Lower lobe of right lung (tissue), 2 donors: Measurements from ENCODE around the gene SLC28A1. TPM values are rescaled to one million over a fixed set of nuclear protein-coding genes. Genes with fewer than 3 reads are reported as not detected.

Source experiments
- ATAC-seq, 2 donors: fragments of 200-7000 bp; cut with Tn5 transposase; one replicate each; pipeline ENCODE4 v1.9.1; 2020 to 2022; ENCODE audit warnings: mild to moderate bottlenecking in 2 of 2, moderate library complexity in 2 of 2
- DNase-seq: peaks from one replicate; pipeline ENCODE4 v3.0.0-alpha.2; 2020
- H3K27ac ChIP-seq: fragments of 200-600 bp; one replicate; pipeline ENCODE4 v1.8.0; 2022
- H3K27me3 ChIP-seq: fragments of 200-600 bp; one replicate; pipeline ENCODE4 v1.8.0; 2022; ENCODE audit warnings: low read depth
- H3K36me3 ChIP-seq: fragments of 200-600 bp; one replicate; pipeline ENCODE4 v1.8.0; 2022; ENCODE audit warnings: mild to moderate bottlenecking
- H3K4me1 ChIP-seq: fragments of 200-600 bp; one replicate; pipeline ENCODE4 v1.8.0; 2022
- H3K4me3 ChIP-seq: fragments of 200-600 bp; one replicate; pipeline ENCODE4 v1.8.0; 2022; ENCODE audit warnings: mild to moderate bottlenecking
- H3K9me3 ChIP-seq: fragments of 200-600 bp; one replicate; pipeline ENCODE4 v1.8.0; 2022
- CTCF ChIP-seq: fragments of 200-600 bp; IDR thresholded peaks from one replicate; pipeline ENCODE4 v1.8.0; 2022; ENCODE audit warnings: antibody characterized with exemption, mild to moderate bottlenecking
- intact Hi-C: fragments of 100-400 bp; cut with DNase I; formaldehyde crosslinking; loops from one replicate; pipeline ENCODE4 v1.11.0; 2022
- total RNA-seq: library from RNA; stranded (reverse); fragmentation: NEBNext Ultra II Directional; extraction: Animal tissue kit (Norgen Biotek cat#: 25700); gene quantifications from one replicate; pipeline ENCODE4 v1.2.1, GENCODE V29; 2021
- donor health status: DM: no; HTN: yes; CAD: no; lungs with severe emphysema.

Gene SLC28A1
- total RNA-seq, 1 donor from 2014 or later: not detected

GRCh38 chr15:84890670-84891162, 6.3 kb downstream of the SLC28A1 start:
- ATAC-seq: no peak

GRCh38 chr15:84891339-84891738, 6.9 kb downstream of the SLC28A1 start:
- Histone ChIP-seq H3K9me3 (no peaks in the 10 kb centered on the region), H3K4me3 (no peak overlapping the region), H3K27ac (no peak overlapping the region), H3K27me3 (no peaks in the 10 kb centered on the region), H3K36me3 (no peaks in the 10 kb centered on the region), H3K4me1 (no peaks in the 10 kb centered on the region)
- TF ChIP-seq CTCF: no peak
- intact Hi-C loops: no loop called here
- DNase-seq (no peak), ATAC-seq (no peak)

More at GRCh38 chr15:84890670-84891162, 6.3 kb downstream of the SLC28A1 start:
- DNase-seq: no peak
- H3K27me3 ChIP-seq: no peaks in the 10 kb centered on the region
- no peaks in the 10 kb centered on the region for H3K36me3 ChIP-seq
- intact Hi-C loops: no loop called here
- no peaks in the 10 kb centered on the region for H3K9me3 ChIP-seq
- no peak for TF ChIP-seq CTCF
- H3K4me1 ChIP-seq: no peaks in the 10 kb centered on the region
- no peak overlapping the region for H3K27ac ChIP-seq
- no peak overlapping the region for H3K4me3 ChIP-seq

- H3K4me1 ChIP-seq: no peaks in the 10 kb centered on the region
- H3K9me3 ChIP-seq: no peaks in the 10 kb centered on the region
- no peak for ATAC-seq
- H3K27ac ChIP-seq: no peak overlapping the region
- no peaks in the 10 kb centered on the region for H3K27me3 ChIP-seq
- H3K4me3 ChIP-seq: no peak overlapping the region
- no peak for TF ChIP-seq CTCF
- H3K36me3 ChIP-seq: no peaks in the 10 kb centered on the region
- DNase-seq: no peak
- intact Hi-C loops: no loop called here
Observed at GRCh38 chr15:84892786-84893307, 8.4 kb downstream of the SLC28A1 start.

- no peak overlapping the region for H3K27ac ChIP-seq
- no peak overlapping the region for H3K4me3 ChIP-seq
- DNase-seq (no peak), ATAC-seq (no peak)
- H3K9me3 ChIP-seq: no peaks in the 10 kb centered on the region
- TF ChIP-seq CTCF: no peak
- intact Hi-C loops: no loop called here
- no peaks in the 10 kb centered on the region for H3K27me3 ChIP-seq
- no peaks in the 10 kb centered on the region for H3K36me3 ChIP-seq
- H3K4me1 ChIP-seq: no peaks in the 10 kb centered on the region
Observed at GRCh38 chr15:84893607-84894006, 9.1 kb downstream of the SLC28A1 start.

- no peak for TF ChIP-seq CTCF
- ATAC-seq: no peak
- DNase-seq: no peak
Observed at GRCh38 chr15:84894736-84895425, 10.4 kb downstream of the SLC28A1 start.

More at GRCh38 chr15:84894736-84895425, 10.4 kb downstream of the SLC28A1 start:
- intact Hi-C loops: no loop called here
- Histone ChIP-seq H3K9me3 (no peaks in the 10 kb centered on the region), H3K27me3 (no peaks in the 10 kb centered on the region), H3K4me1 (no peaks in the 10 kb centered on the region), H3K27ac (no peak overlapping the region), H3K4me3 (no peak overlapping the region), H3K36me3 (no peaks in the 10 kb centered on the region)
